Measurements from ENCODE around the gene PIP5K1A. TPM values are rescaled to one million over a fixed set of nuclear protein-coding genes. Genes with fewer than 3 reads are reported as not detected.
A peak's percentile ranks its signal among the peaks of the same experiment; 100 is the strongest.

PIP5K1A gene
- total RNA-seq, 6 donors from 2014 or later, result 37.2 to 94.3 (median 70.6) TPM

DNA sequence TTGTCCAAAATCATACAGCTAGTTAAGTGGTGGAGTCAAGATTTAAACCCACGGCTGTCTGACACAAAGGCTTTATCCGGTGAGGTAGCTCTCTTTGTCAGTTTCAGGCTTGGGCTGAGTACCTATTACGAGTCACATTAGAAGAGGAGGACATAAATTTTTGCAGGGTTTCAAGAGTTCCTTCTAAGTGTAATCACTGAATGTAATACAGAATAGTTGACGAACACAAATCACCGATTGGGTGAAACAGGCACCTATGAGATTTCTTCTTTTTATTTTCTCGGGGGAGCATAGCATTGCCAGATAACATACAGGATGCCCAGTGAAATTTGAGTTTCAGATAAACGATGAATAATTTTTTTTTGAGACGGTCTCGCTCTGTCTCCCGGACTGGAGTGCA lies 57.0 kb downstream of the PIP5K1A start:
- no peaks in the 10 kb centered on the region for H3K27me3 ChIP-seq
- ATAC-seq (ENCODE audit: low FRiP score in 2 of 2) (no peak), DNase-seq (no peak)
- WGBS, 2 donors, result 34 to 41% methylated on average over 10 of the region's 10 CpGs
- H3K27ac ChIP-seq, result peak overlapping the region; percentile 90 to 97 (median 92)
- TF ChIP-seq POLR2AphosphoS5 (IDR thresholded peaks at IDR 0.05) (no peak), POLR2A (IDR thresholded peaks at IDR 0.05) (no peak), EP300 (IDR thresholded peaks at IDR 0.05) (no peak)
- TF ChIP-seq, protein P1, sequence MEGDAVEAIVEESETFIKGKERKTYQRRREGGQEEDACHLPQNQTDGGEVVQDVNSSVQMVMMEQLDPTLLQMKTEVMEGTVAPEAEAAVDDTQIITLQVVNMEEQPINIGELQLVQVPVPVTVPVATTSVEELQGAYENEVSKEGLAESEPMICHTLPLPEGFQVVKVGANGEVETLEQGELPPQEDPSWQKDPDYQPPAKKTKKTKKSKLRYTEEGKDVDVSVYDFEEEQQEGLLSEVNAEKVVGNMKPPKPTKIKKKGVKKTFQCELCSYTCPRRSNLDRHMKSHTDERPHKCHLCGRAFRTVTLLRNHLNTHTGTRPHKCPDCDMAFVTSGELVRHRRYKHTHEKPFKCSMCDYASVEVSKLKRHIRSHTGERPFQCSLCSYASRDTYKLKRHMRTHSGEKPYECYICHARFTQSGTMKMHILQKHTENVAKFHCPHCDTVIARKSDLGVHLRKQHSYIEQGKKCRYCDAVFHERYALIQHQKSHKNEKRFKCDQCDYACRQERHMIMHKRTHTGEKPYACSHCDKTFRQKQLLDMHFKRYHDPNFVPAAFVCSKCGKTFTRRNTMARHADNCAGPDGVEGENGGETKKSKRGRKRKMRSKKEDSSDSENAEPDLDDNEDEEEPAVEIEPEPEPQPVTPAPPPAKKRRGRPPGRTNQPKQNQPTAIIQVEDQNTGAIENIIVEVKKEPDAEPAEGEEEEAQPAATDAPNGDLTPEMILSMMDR (IDR thresholded peaks at IDR 0.05), result no peak
- H3K36me3 ChIP-seq, result no peaks in the 10 kb centered on the region
- H3K4me3 ChIP-seq, result peak overlapping the region; percentile 73 to 97 (median 84)
- no peaks in the 10 kb centered on the region for H3K9me3 ChIP-seq
- H3K4me1 ChIP-seq, result peaks cover 12 to 26% (median 14%) of the 10 kb centered on the region in 4 donors

DNA sequence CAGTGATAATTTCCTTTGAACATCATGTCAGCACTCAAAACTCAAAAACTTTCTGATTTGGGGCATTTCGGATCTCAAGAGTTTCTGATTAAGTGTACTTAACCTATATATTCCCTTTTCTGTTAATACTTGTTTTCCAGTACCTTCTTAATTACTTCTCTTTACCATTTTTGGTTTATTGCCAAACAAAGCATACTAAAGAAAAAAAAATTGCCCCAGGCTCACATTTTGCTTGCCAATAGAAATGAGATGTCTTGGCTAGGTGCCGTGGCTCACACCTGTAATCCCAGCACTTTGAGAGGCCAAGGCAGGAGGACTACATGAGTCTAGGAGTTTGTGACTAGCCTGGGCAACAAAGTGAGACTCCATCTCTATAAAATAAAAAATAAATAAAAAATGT lies 61.0 kb downstream of the PIP5K1A start:
- Histone ChIP-seq H3K4me3 (no peak overlapping the region), H3K4me1 (peaks cover 12 to 21% (median 14%) of the 10 kb centered on the region in 4 donors), H3K27me3 (no peaks in the 10 kb centered on the region), H3K36me3 (peaks cover 7 to 25% (median 14%) of the 10 kb centered on the region in 4 donors), H3K9me3 (no peaks in the 10 kb centered on the region), H3K27ac (no peak overlapping the region)
- TF ChIP-seq POLR2A (IDR thresholded peaks at IDR 0.05), result no peak
- no peak for TF ChIP-seq EP300 (IDR thresholded peaks at IDR 0.05)
- TF ChIP-seq, protein P1 (IDR thresholded peaks at IDR 0.05), result no peak
- DNase-seq (no peak), ATAC-seq (ENCODE audit: low FRiP score in 2 of 2) (no peak)
- WGBS, 2 donors, result 85 to 86% methylated on average over 2 of the region's 2 CpGs

DNA sequence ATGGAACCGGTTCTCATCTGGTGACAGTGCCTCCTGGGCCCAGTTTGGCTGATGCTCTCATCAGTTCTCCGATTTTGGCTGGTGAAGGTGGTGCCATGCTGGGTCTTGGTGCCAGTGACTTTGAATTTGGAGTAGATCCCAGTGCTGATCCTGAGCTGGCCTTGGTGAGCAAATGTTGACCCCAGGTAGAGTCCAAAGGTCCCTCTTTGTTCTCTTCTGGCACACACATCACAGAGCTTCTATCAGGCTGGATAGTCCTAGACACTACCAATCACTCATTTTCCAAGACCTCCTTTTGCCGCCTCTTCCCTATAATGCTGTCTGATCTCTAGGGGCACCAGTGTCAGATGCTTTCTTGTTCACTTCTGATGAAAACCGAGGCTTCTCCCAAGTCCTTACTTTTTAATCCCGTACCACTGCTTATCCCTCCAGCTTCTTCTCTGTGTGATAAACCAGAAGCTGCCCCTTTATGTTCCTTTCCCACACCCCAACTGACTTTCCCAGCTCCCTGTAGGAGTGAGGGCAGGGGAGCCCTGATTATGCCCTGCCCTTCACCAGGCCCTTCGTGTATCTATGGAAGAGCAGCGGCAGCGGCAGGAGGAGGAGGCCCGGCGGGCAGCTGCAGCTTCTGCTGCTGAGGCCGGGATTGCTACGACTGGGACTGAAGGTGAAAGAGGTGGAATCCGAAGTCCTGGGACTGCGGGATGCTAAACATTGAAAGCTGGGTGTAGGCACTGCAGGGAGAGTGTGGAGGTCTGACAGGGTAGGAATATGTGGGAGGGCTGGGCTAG lies 67.3 kb downstream of the PIP5K1A start:
- H3K27ac ChIP-seq, result no peak overlapping the region
- ATAC-seq (ENCODE audit: low FRiP score in 2 of 2), result peak in 1 of 2 donors; percentile 20
- H3K36me3 ChIP-seq, result peaks cover 31 to 86% (median 66%) of the 10 kb centered on the region in 4 donors

DNA sequence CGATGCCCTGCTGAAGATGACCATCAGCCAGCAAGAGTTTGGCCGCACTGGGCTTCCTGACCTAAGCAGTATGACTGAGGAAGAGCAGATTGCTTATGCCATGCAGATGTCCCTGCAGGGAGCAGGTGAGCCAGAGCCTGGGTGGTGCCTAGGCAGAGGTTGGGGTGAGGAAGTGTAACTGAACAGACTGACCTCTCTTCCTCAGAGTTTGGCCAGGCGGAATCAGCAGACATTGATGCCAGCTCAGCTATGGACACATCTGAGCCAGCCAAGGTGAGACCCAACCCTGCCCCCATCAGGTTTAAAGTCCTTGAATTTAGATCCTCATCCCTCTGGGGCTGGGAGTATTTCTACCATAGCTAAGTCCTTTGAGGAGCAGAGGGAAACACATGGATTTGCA lies 68.0 kb downstream of the PIP5K1A start:
- no peaks in the 10 kb centered on the region for H3K9me3 ChIP-seq
- H3K4me1 ChIP-seq, result no peaks in the 10 kb centered on the region
- H3K27me3 ChIP-seq, result no peaks in the 10 kb centered on the region
- no peak overlapping the region for H3K4me3 ChIP-seq
- TF ChIP-seq EP300 (IDR thresholded peaks at IDR 0.05), result no peak
- TF ChIP-seq, protein P1 (IDR thresholded peaks at IDR 0.05), result no peak
- TF ChIP-seq POLR2AphosphoS5 (IDR thresholded peaks at IDR 0.05), result no peak
- TF ChIP-seq POLR2A (IDR thresholded peaks at IDR 0.05), result no peak
- WGBS, 2 donors, result 98 to 100% methylated on average over 3 of the region's 3 CpGs
- DNase-seq, result no peak
- no peak overlapping the region for H3K27ac ChIP-seq
- peaks cover 31 to 89% (median 68%) of the 10 kb centered on the region in 4 donors for H3K36me3 ChIP-seq
- ATAC-seq (ENCODE audit: low FRiP score in 2 of 2), result peak in 1 of 2 donors; percentile 42

More for the DNA sequence above, 67.3 kb downstream of the PIP5K1A start:
- Histone ChIP-seq H3K9me3 (no peaks in the 10 kb centered on the region), H3K4me1 (no peaks in the 10 kb centered on the region), H3K27me3 (no peaks in the 10 kb centered on the region), H3K4me3 (no peak overlapping the region)
- TF ChIP-seq EP300 (IDR thresholded peaks at IDR 0.05), result no peak
- no peak for TF ChIP-seq POLR2A (IDR thresholded peaks at IDR 0.05)
- TF ChIP-seq POLR2AphosphoS5 (IDR thresholded peaks at IDR 0.05), result no peak
- TF ChIP-seq, protein P1 (IDR thresholded peaks at IDR 0.05), result no peak
- 90 to 94% methylated on average over 14 of the region's 14 CpGs for WGBS, 2 donors
- DNase-seq, result no peak
